Kidney epithelial cell (primary cell): ENCODE measurements around the gene ZBTB5. TPM values are rescaled to one million over a fixed set of nuclear protein-coding genes. Genes with fewer than 3 reads are reported as not detected.
"Not testable (repeated sequence)": the region's sequence is repeated elsewhere in the genome, so short reads cannot be mapped to it uniquely, and the experiment has no call there.

Experiments used
- DNase-seq: peaks from one replicate; pipeline ENCODE4 v3.0.0-alpha.2; 2010; ENCODE audit warnings: low read depth
- H3K27me3 ChIP-seq: 2 replicates; pipeline ENCODE4 v1.6.0; 2011; ENCODE audit warnings: low read length; ENCODE audit not compliant: control insufficient read depth, insufficient read depth
- H3K36me3 ChIP-seq: 2 replicates; pipeline ENCODE4 v1.5.1; 2011; ENCODE audit warnings: low read length; ENCODE audit not compliant: control insufficient read depth, insufficient read depth
- H3K4me3 ChIP-seq: 2 replicates; pipeline ENCODE4 v1.5.1; 2011; ENCODE audit warnings: low read depth, mild to moderate bottlenecking, control low read depth, low read length
- CTCF ChIP-seq: IDR thresholded peaks from 2 replicates; pipeline ENCODE4 v1.5.1; 2011; ENCODE audit warnings: mild to moderate bottlenecking, moderate library complexity, low read length, control low read depth, inconsistent platforms; ENCODE audit not compliant: insufficient read depth, poor library complexity, severe bottlenecking
- total RNA-seq: library from RNA; depleted of rRNA; stranded (reverse); fragments of >200 nt; gene quantifications from 2 replicates; pipeline ENCODE4 v1.2.3, GENCODE V29; 2015

ZBTB5 gene
- total RNA-seq, 1 donor from 2014 or later: 14.1 TPM

- Histone ChIP-seq H3K27me3 (no peaks in the 10 kb centered on the region), H3K4me3 (no peak overlapping the region), H3K36me3 (peaks cover 2% of the 10 kb centered on the region)
- TF ChIP-seq CTCF: no peak
- no peak for DNase-seq
Measured at GRCh38 chr9:37429441-37430285, 35.6 kb downstream of the ZBTB5 start.

- H3K27me3 ChIP-seq: no peaks in the 10 kb centered on the region
- H3K4me3 ChIP-seq: no peak overlapping the region
- TF ChIP-seq CTCF: no peak
- H3K36me3 ChIP-seq: peaks cover 2% of the 10 kb centered on the region
- no peak for DNase-seq
Measured at GRCh38 chr9:37428345-37428744, 36.9 kb downstream of the ZBTB5 start.

- no peak overlapping the region for H3K4me3 ChIP-seq
- no peaks in the 10 kb centered on the region for H3K27me3 ChIP-seq
- no peak for TF ChIP-seq CTCF
- DNase-seq: no peak
- peaks cover 2% of the 10 kb centered on the region for H3K36me3 ChIP-seq
Measured at GRCh38 chr9:37426846-37427245, 38.4 kb downstream of the ZBTB5 start.

- H3K4me3 ChIP-seq, H3K36me3 ChIP-seq, DNase-seq, H3K27me3 ChIP-seq: not testable (repeated sequence)
Measured at GRCh38 chr9:37426431-37426830, 38.8 kb downstream of the ZBTB5 start.

- no peak for TF ChIP-seq CTCF
- no peak for DNase-seq
Measured at GRCh38 chr9:37425298-37425752, 39.9 kb downstream of the ZBTB5 start.

GRCh38 chr9:37424686-37425297 is 40.5 kb downstream of the ZBTB5 start:
- no peak for TF ChIP-seq CTCF
- no peak overlapping the region for H3K4me3 ChIP-seq

More at GRCh38 chr9:37425298-37425752, 39.9 kb downstream of the ZBTB5 start:
- Histone ChIP-seq H3K4me3 (no peak overlapping the region), H3K36me3 (peaks cover 2% of the 10 kb centered on the region), H3K27me3 (no peaks in the 10 kb centered on the region)

More at GRCh38 chr9:37424686-37425297, 40.5 kb downstream of the ZBTB5 start:
- no peaks in the 10 kb centered on the region for H3K27me3 ChIP-seq
- no peak for DNase-seq
- H3K36me3 ChIP-seq: peaks cover 2% of the 10 kb centered on the region
